ENCODE results near the gene POC1A.

Gene POC1A

GRCh38 chr3:52079958-52080357 is 74.3 kb downstream of the POC1A start:
- no peak for TF ChIP-seq CTCF (conservative IDR thresholded peaks at IDR 0.05; ENCODE audit: low read depth, low read length)
- DNase-seq (ENCODE audit: low read depth): no peak
- H3K4me3 ChIP-seq (ENCODE audit: low read length): no peak overlapping the region

GRCh38 chr3:52078781-52079560 is 75.3 kb downstream of the POC1A start:
- no peak for TF ChIP-seq CTCF (conservative IDR thresholded peaks at IDR 0.05; ENCODE audit: low read depth, low read length)
- no peak for DNase-seq (ENCODE audit: low read depth)
- H3K4me3 ChIP-seq (ENCODE audit: low read length): no peak overlapping the region

- DNase-seq (ENCODE audit: low read depth): no peak
- no peak overlapping the region for H3K4me3 ChIP-seq (ENCODE audit: low read length)
- TF ChIP-seq CTCF (conservative IDR thresholded peaks at IDR 0.05; ENCODE audit: low read depth, low read length): no peak
These were observed 76.3 kb downstream of the POC1A start for GRCh38 chr3:52077925-52078324.

- H3K4me3 ChIP-seq (ENCODE audit: low read length): no peak overlapping the region
- no peak for TF ChIP-seq CTCF (conservative IDR thresholded peaks at IDR 0.05; ENCODE audit: low read depth, low read length)
- no peak for DNase-seq (ENCODE audit: low read depth)
These were observed 77.1 kb downstream of the POC1A start for GRCh38 chr3:52076896-52077780.

GRCh38 chr3:52073490-52073889 is 80.7 kb downstream of the POC1A start:
- no peak for DNase-seq (ENCODE audit: low read depth)
- no peak for TF ChIP-seq CTCF (conservative IDR thresholded peaks at IDR 0.05; ENCODE audit: low read depth, low read length)
- no peak overlapping the region for H3K4me3 ChIP-seq (ENCODE audit: low read length)

- no peak for DNase-seq (ENCODE audit: low read depth)
- TF ChIP-seq CTCF (conservative IDR thresholded peaks at IDR 0.05; ENCODE audit: low read depth, low read length): no peak
- H3K4me3 ChIP-seq (ENCODE audit: low read length): no peak overlapping the region
These were observed 81.8 kb downstream of the POC1A start for GRCh38 chr3:52072471-52072870.
